Gastroesophageal sphincter (tissue), 4 donors: ENCODE results near the gene AKAP13. TPM values are rescaled to one million over a fixed set of nuclear protein-coding genes. Genes with fewer than 3 reads are reported as not detected.

Source experiments
- ATAC-seq: fragments of 150-250 bp; one replicate; pipeline ENCODE4 v1.9.1; 2016; ENCODE audit warnings: mild to moderate bottlenecking, moderate library complexity
- H3K27ac ChIP-seq, 4 donors: fragments of 200-600 bp; sonication (generic) in 3 of 4; 1 replicate in 3 of 4; 2 replicates in 1 of 4; pipeline ENCODE4 v1.5.1; 2016 to 2019
- H3K27me3 ChIP-seq: fragments of 200-600 bp; sonication (generic); one replicate; pipeline ENCODE4 v1.5.1; 2019
- H3K36me3 ChIP-seq, 2 donors: fragments of 200-600 bp; sonication (generic); one replicate each; pipeline ENCODE4 v1.5.1; 2019; ENCODE audit warnings: control low read depth in 1 of 2
- H3K4me1 ChIP-seq, 3 donors: fragments of 200-600 bp; sonication (generic); 1 replicate in 2 of 3; 2 replicates in 1 of 3; pipeline ENCODE4 v1.5.1; 2016 to 2019; ENCODE audit warnings: control low read depth in 2 of 3
- H3K4me3 ChIP-seq, 2 donors: fragments of 200-600 bp; sonication (generic); one replicate each; pipeline ENCODE4 v1.5.1; 2019; ENCODE audit warnings: mild to moderate bottlenecking in 1 of 2, moderate library complexity in 1 of 2
- H3K9me3 ChIP-seq, 3 donors: fragments of 200-600 bp; sonication (generic); one replicate each; pipeline ENCODE4 v1.5.1; 2017 to 2019; ENCODE audit warnings: control low read depth in 2 of 3
- CTCF ChIP-seq, 4 experiments: fragments of 200-600 bp in 2 of 4; fragments of 450-650 bp in 2 of 4; sonication (generic) in 1 of 4; IDR thresholded peaks; one replicate each; pipeline ENCODE4 v1.5.1; 2017 to 2019; ENCODE audit warnings: antibody characterized with exemption in 4 of 4, mild to moderate bottlenecking in 2 of 4, moderate library complexity in 2 of 4
- EP300 ChIP-seq: sonication (generic); formaldehyde crosslinking; IDR thresholded peaks from one replicate; pipeline ENCODE4 v1.6.1; 2017; ENCODE audit warnings: antibody characterized with exemption, mild to moderate bottlenecking
- POLR2A ChIP-seq, 2 donors: fragments of 450-650 bp; IDR thresholded peaks; one replicate each; pipeline ENCODE4 v1.6.1; 2017; ENCODE audit warnings: antibody characterized with exemption in 2 of 2, mild to moderate bottlenecking in 2 of 2, moderate library complexity in 1 of 2
- POLR2AphosphoS5 ChIP-seq: sonication (generic); formaldehyde crosslinking; IDR thresholded peaks from one replicate; pipeline ENCODE4 v1.6.1; 2017; ENCODE audit warnings: antibody characterized with exemption
- WGBS, 2 donors: methylation state at CpG; one replicate each; pipeline ENCODE4 v1.1.5; 2018; ENCODE audit warnings: low coverage in 1 of 2; 5-methylcytosine and 5-hydroxymethylcytosine counted together
- total RNA-seq, 4 donors: library from RNA; depleted of rRNA; stranded (reverse); fragments of >200 nt; gene quantifications; one replicate each; pipeline ENCODE4 v1.1.0, GENCODE V29; 2016

The AKAP13 gene
- total RNA-seq, 4 donors from 2014 or later = 196 to 252 (median 215) TPM

GRCh38 chr15:85578941-85579701, 198.7 kb downstream of the AKAP13 start:
- H3K9me3 ChIP-seq = no peaks in the 10 kb centered on the region
- TF ChIP-seq POLR2AphosphoS5 = no peak
- TF ChIP-seq POLR2A (IDR thresholded peaks at IDR 0.05) = peak; percentile 20 to 33
- H3K4me1 ChIP-seq = peaks cover 27 to 85% (median 30%) of the 10 kb centered on the region in 3 donors
- ATAC-seq = peak; percentile 34
- no peaks in the 10 kb centered on the region for H3K27me3 ChIP-seq
- H3K27ac ChIP-seq = peak overlapping the region; percentile 81 to 91 (median 84)
- peak overlapping the region in 1 of 2 donors; percentile 21 for H3K4me3 ChIP-seq
- whole genome bisulfite sequencing, 2 donors = 15 to 44% methylated on average over 5 to 6 of the region's 9 CpGs
- H3K36me3 ChIP-seq = peaks cover 0 to 9% of the 10 kb centered on the region in 2 donors

GRCh38 chr15:85579957-85580694, 199.7 kb downstream of the AKAP13 start:
- TF ChIP-seq EP300 = no peak
- TF ChIP-seq POLR2A (IDR thresholded peaks at IDR 0.05) = peak in 1 of 2 donors; percentile 13
- no peak for TF ChIP-seq POLR2AphosphoS5
- Histone ChIP-seq H3K27me3 (no peaks in the 10 kb centered on the region), H3K9me3 (no peaks in the 10 kb centered on the region), H3K4me3 (peak overlapping the region in 1 of 2 donors; percentile 42), H3K27ac (peak overlapping the region; percentile 81 to 91 (median 84)), H3K4me1 (peaks cover 27 to 85% (median 35%) of the 10 kb centered on the region in 3 donors), H3K36me3 (peaks cover 0 to 9% of the 10 kb centered on the region in 2 donors)
- WGBS, 2 donors = 50 to 56% methylated on average over 9 to 11 of the region's 14 CpGs
- ATAC-seq = peak; percentile 64

- TF ChIP-seq EP300 (no peak), POLR2A (IDR thresholded peaks at IDR 0.05) (peak; percentile 12)
- Histone ChIP-seq H3K27me3 (no peaks in the 10 kb centered on the region), H3K4me1 (peaks cover 25 to 85% (median 35%) of the 10 kb centered on the region in 3 donors), H3K9me3 (no peaks in the 10 kb centered on the region), H3K27ac (peak overlapping the region; percentile 81 to 91 (median 84)), H3K4me3 (peak overlapping the region in 1 of 2 donors; percentile 42), H3K36me3 (peaks cover 0 to 13% of the 10 kb centered on the region in 2 donors)
- 60% methylated on average over 1 of the region's 3 CpGs; no CpG with 5 or more reads in 1 of the 2 donors for WGBS, 2 donors
- no peak for ATAC-seq
Measured at GRCh38 chr15:85580879-85581278, 200.5 kb downstream of the AKAP13 start.

- H3K36me3 ChIP-seq = peaks cover 0 to 19% of the 10 kb centered on the region in 2 donors
- TF ChIP-seq POLR2A (IDR thresholded peaks at IDR 0.05) (peak; percentile 12 to 32), CTCF (IDR thresholded peaks at IDR 0.05) (no peak), POLR2AphosphoS5 (peak; percentile 5)
- H3K4me3 ChIP-seq = peak overlapping the region in 1 of 2 donors; percentile 42
- no peaks in the 10 kb centered on the region for H3K9me3 ChIP-seq
- H3K27me3 ChIP-seq = no peaks in the 10 kb centered on the region
- H3K4me1 ChIP-seq = peaks cover 21 to 83% (median 35%) of the 10 kb centered on the region in 3 donors
- H3K27ac ChIP-seq = peak overlapping the region; percentile 65 to 91 (median 84)
- peak; percentile 46 for ATAC-seq
- WGBS, 2 donors = 71% methylated on average over 2 of the region's 8 CpGs; no CpG with 5 or more reads in 1 of the 2 donors
Measured at GRCh38 chr15:85581495-85581894, 201.1 kb downstream of the AKAP13 start.

GRCh38 chr15:85582131-85583079, 202.0 kb downstream of the AKAP13 start:
- 21 to 28% methylated on average over 8 to 9 of the region's 10 CpGs for WGBS, 2 donors
- TF ChIP-seq CTCF (IDR thresholded peaks at IDR 0.05) = no peak
- peak; percentile 51 for TF ChIP-seq POLR2AphosphoS5
- TF ChIP-seq POLR2A (IDR thresholded peaks at IDR 0.05) = peak; percentile 24 to 40
- H3K36me3 ChIP-seq = peaks cover 0 to 28% of the 10 kb centered on the region in 2 donors
- peaks cover 19 to 79% (median 35%) of the 10 kb centered on the region in 3 donors for H3K4me1 ChIP-seq
- H3K27me3 ChIP-seq = no peaks in the 10 kb centered on the region
- H3K9me3 ChIP-seq = no peaks in the 10 kb centered on the region
- peak overlapping the region; percentile 65 to 91 (median 84) for H3K27ac ChIP-seq
- H3K4me3 ChIP-seq = peak overlapping the region; percentile 42 to 62
- ATAC-seq = peak; percentile 65
